ENCODE results near the gene SVOPL. TPM values are rescaled to one million over a fixed set of nuclear protein-coding genes. Genes with fewer than 3 reads are reported as not detected.
A peak's percentile ranks its signal among the peaks of the same experiment; 100 is the strongest.

SVOPL gene
- total RNA-seq, 1 experiment from 2014 or later = 1.1 TPM

DNA sequence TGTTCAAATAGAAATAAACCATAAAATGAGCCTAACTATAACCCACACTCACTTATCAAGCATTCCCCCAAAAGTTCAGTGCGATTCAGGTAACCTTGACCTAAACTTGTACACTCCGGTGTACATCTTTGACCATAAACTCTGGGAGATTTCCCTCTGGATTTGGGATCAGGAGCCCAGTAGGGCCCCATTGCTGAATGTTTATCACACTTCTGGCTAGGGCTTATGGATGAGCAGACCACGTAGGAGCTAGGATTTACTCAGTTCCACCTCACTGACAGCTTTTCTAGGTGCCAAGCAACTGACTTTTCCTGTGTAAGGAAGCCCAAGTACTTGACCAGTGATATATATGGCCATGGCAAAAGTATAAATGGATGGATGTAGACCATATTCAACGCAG lies 113.7 kb downstream of the SVOPL start:
- H3K79me2 ChIP-seq (ENCODE audit: insufficient read depth, low read length) = no peaks in the 10 kb centered on the region; the same call in 1 of the 2 replicates
- H2AK5ac ChIP-seq (ENCODE audit: insufficient read length, low read length) = no peak overlapping the region
- H4K5ac ChIP-seq (ENCODE audit: insufficient read length, low read depth, low read length) = no peak overlapping the region
- H4K91ac ChIP-seq (ENCODE audit: insufficient read length, low read depth, low read length) = no peak overlapping the region
- Mint-ChIP-seq H3K36me3 (ENCODE audit: insufficient read depth in 1 of 3, low read depth in 3 of 3) (peaks cover 35 to 58% (median 52%) of the 10 kb centered on the region in 3 experiments; a peak in 6 of 7 replicates), H3K27ac (peak overlapping the region in 1 of 3 experiments; percentile 91; a peak in 3 of 7 replicates), H3K9me3 (no peaks in the 10 kb centered on the region), H3K27me3 (ENCODE audit: low read depth) (peaks cover 3% of the 10 kb centered on the region), H3K4me1 (peaks cover 4 to 21% of the 10 kb centered on the region in 2 experiments), H3K4me3 (no peak overlapping the region)
- H3K4me1 ChIP-seq (ENCODE audit: insufficient read depth, low read length) = no peaks in the 10 kb centered on the region
- H3T11ph ChIP-seq (ENCODE audit: low read length) = no peak overlapping the region
- H2BK12ac ChIP-seq (ENCODE audit: insufficient read length, low read depth, low read length) = no peak overlapping the region
- no peak overlapping the region for H3K4me2 ChIP-seq (ENCODE audit: insufficient read depth, insufficient read length, low read length)
- no peak overlapping the region for H3K14ac ChIP-seq (ENCODE audit: insufficient read depth, low read length)
- no peak for DNase-seq
- no peak overlapping the region for H3K56ac ChIP-seq (ENCODE audit: insufficient read length, low read depth, low read length)
- no peak overlapping the region for H3K23ac ChIP-seq (ENCODE audit: insufficient read length, low read depth, low read length)
- H2AFZ ChIP-seq (ENCODE audit: low read length) = no peak overlapping the region
- H2BK15ac ChIP-seq (ENCODE audit: low read depth, low read length) = no peak overlapping the region
- WGBS (ENCODE audit: extremely low coverage, insufficient read length, low lambda C conversion rate) = no CpG with 5 or more reads among the region's 4 CpGs
- H4K8ac ChIP-seq (replicated peaks; ENCODE audit: insufficient read length, low read depth, low read length) = no peak overlapping the region
- no peak overlapping the region for H3K9ac ChIP-seq (ENCODE audit: extremely low read depth, insufficient read length, low read length)
- no peak overlapping the region for H3K18ac ChIP-seq (ENCODE audit: insufficient read length, low read depth, low read length)
- TF ChIP-seq, protein P1, sequence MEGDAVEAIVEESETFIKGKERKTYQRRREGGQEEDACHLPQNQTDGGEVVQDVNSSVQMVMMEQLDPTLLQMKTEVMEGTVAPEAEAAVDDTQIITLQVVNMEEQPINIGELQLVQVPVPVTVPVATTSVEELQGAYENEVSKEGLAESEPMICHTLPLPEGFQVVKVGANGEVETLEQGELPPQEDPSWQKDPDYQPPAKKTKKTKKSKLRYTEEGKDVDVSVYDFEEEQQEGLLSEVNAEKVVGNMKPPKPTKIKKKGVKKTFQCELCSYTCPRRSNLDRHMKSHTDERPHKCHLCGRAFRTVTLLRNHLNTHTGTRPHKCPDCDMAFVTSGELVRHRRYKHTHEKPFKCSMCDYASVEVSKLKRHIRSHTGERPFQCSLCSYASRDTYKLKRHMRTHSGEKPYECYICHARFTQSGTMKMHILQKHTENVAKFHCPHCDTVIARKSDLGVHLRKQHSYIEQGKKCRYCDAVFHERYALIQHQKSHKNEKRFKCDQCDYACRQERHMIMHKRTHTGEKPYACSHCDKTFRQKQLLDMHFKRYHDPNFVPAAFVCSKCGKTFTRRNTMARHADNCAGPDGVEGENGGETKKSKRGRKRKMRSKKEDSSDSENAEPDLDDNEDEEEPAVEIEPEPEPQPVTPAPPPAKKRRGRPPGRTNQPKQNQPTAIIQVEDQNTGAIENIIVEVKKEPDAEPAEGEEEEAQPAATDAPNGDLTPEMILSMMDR (conservative IDR thresholded peaks at IDR 0.05) = no peak
- no peaks in the 10 kb centered on the region for H3K27me3 ChIP-seq (ENCODE audit: insufficient read depth, low read length)
- no peaks in the 10 kb centered on the region for H3K9me3 ChIP-seq (ENCODE audit: control insufficient read depth, low read depth, low read length)
- no peaks in the 10 kb centered on the region for H3K79me1 ChIP-seq (ENCODE audit: insufficient read depth, low read depth, low read length, poor library complexity, severe bottlenecking)
- no peaks in the 10 kb centered on the region for H3K23me2 ChIP-seq (ENCODE audit: insufficient read length, low read depth, low read length, poor library complexity, severe bottlenecking)
- H2BK5ac ChIP-seq (ENCODE audit: insufficient read length, low read length) = no peak overlapping the region
- H2BK120ac ChIP-seq (ENCODE audit: low read depth, low read length, poor library complexity, severe bottlenecking) = no peak overlapping the region
- no peak overlapping the region for H3K4ac ChIP-seq (ENCODE audit: low read depth, low read length)
- H4K20me1 ChIP-seq (ENCODE audit: control insufficient read depth, insufficient read depth, insufficient read length) = no peaks in the 10 kb centered on the region
- no peak overlapping the region for H3K27ac ChIP-seq (ENCODE audit: insufficient read length, low read depth, low read length)
- H2BK20ac ChIP-seq (ENCODE audit: low read depth, low read length, poor library complexity, severe bottlenecking) = no peak overlapping the region
